Liver (tissue), 3 donors: ENCODE measurements around the gene CNRIP1.

Source experiments
- CTCF ChIP-seq: fragments of 150-350 bp; IDR thresholded peaks from 2 replicates; pipeline ENCODE4 v1.5.1; 2017; ENCODE audit warnings: improper control_type of control experiment, low read depth, low read length; ENCODE audit not compliant: missing input control
- EGR1 ChIP-seq, 2 donors: IDR thresholded peaks; 2 replicates each; pipeline ENCODE4 v1.6.1; 2016 to 2018; ENCODE audit warnings: antibody characterized with exemption in 2 of 2, low read depth in 2 of 2
- SP1 ChIP-seq: IDR thresholded peaks from 2 replicates; pipeline ENCODE4 v1.6.1; 2018; ENCODE audit warnings: antibody characterized with exemption, mild to moderate bottlenecking
- donor health status: healthy.
- donor health status: healthy.

GRCh38 chr2:68333931-68334330, 14.2 kb upstream of the CNRIP1 start:
- TF ChIP-seq CTCF (no peak), SP1 (no peak), EGR1 (IDR thresholded peaks at IDR 0.05; ENCODE audit: low read depth in 2 of 2) (no peak)
